Smooth muscle cell of the brain vasculature (primary cell): ENCODE measurements around the gene EYA3.

ENCODE experiments used
- DNase-seq: peaks from one replicate; pipeline ENCODE4 v3.0.0-alpha.2; 2012; ENCODE audit warnings: low read depth, low spot score

The EYA3 gene, protein sequence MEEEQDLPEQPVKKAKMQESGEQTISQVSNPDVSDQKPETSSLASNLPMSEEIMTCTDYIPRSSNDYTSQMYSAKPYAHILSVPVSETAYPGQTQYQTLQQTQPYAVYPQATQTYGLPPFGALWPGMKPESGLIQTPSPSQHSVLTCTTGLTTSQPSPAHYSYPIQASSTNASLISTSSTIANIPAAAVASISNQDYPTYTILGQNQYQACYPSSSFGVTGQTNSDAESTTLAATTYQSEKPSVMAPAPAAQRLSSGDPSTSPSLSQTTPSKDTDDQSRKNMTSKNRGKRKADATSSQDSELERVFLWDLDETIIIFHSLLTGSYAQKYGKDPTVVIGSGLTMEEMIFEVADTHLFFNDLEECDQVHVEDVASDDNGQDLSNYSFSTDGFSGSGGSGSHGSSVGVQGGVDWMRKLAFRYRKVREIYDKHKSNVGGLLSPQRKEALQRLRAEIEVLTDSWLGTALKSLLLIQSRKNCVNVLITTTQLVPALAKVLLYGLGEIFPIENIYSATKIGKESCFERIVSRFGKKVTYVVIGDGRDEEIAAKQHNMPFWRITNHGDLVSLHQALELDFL

DNA sequence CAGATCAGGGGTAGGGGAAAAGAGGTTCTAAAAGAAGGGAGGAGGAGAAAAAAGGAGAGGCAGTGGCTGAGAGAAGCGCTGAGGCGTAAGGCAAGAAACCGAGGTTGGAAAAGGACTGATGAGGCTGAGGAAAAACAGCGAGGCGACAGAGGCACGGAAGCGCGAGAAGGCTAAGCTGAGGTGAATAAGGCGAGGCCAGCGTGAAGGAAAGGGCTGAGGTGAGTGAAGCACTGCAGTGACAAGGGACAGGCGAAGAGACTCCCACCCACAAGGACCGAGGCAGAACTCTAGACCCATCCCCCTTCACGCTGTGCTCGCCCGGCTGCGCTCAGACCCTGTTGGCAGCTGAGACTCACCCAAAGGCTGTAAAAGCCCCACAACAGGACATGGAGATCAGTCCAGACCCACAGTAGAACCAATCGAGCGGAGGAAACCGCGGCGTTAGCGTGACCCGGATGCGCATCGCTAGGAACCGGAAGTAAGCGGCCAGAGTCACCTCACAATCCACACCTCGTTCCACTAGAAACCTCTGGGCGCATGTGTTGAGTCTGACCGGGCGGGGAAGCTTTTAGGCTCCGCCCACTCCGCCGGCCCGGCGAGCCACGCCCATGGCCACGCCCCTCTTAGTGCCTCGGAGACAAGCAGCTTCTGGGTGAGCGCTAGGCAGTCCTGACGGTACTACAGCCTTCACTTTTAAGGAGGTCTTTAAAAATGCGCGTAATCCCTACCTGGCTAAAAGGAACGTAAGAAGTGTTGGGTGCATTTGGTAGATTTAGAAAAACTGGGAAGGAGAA lies at the start of gene EYA3:
Gene EYA3, minus strand, starts transcription at position 443 of the 794 bp plus-strand sequence. CDS start 30,584 bp downstream, outside the sequence.
- DNase-seq: peak; percentile 94

DNA sequence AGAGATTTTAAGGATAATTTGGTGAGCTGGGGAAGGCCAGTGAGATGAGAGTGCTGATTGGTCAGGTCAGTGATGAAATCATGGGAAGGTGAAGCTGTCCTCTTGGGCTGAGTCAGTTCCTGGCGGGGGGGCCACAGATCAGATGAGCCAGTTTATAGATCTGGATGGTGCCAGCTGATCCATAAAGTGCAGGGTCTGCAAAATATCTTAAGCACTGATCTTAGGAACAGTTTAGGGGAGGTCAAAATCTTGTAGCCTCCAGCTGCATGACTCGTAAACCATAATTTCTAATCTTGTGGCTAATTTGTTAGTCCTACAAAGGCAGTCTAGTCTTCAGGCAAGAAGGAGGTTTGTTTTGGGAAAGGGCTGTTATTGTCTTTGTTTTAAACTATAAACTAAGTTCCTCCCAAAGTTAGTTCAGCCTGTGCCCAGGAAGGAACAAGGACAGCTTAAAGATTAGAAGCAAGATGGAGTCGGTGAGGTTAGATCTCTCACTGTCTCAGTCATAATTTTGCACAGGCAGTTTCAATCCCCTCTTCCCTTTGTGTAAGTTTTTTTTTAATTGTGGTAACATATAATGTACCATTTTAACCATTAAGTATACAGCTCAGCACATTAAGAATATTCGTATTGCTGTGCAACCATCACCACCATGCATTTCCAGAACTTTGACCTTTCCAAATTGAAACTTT lies 48.7 kb upstream of the EYA3 start:
- no peak for DNase-seq

DNA sequence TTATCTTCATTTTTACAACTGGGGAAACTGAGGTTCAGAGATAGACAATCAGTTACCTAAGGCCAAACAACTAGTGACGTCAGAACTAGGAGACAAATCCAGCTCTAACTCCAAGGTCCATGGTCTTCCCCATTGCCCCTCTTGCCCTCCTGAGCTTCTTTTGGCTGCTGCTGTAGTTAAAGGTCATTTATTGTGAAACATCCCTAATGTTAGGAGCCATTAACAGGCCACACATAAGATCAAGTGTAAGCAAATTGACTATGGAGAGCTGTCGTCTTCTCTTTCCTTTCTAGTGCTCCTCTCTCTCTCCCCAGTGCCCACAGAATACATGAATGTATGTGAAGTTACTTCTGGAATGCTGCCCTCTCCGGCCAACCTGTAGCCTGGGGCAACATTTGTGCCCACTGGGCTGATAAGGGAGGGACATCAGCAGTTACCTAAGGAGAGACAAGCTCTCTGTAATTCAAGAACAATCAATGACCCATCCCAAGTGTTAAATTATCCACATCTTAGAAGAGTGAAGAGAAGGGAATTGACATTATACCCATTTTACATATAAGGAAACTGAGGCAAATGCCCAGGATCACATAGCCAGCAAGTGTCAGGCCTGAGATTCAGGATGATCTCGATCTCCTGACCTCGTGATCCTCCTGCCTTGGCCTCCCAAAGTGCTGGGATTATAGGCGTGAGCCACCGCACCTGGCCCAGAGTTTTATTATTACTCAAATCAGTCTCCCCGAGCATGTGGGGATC lies 47.9 kb upstream of the EYA3 start:
- no peak for DNase-seq

DNA sequence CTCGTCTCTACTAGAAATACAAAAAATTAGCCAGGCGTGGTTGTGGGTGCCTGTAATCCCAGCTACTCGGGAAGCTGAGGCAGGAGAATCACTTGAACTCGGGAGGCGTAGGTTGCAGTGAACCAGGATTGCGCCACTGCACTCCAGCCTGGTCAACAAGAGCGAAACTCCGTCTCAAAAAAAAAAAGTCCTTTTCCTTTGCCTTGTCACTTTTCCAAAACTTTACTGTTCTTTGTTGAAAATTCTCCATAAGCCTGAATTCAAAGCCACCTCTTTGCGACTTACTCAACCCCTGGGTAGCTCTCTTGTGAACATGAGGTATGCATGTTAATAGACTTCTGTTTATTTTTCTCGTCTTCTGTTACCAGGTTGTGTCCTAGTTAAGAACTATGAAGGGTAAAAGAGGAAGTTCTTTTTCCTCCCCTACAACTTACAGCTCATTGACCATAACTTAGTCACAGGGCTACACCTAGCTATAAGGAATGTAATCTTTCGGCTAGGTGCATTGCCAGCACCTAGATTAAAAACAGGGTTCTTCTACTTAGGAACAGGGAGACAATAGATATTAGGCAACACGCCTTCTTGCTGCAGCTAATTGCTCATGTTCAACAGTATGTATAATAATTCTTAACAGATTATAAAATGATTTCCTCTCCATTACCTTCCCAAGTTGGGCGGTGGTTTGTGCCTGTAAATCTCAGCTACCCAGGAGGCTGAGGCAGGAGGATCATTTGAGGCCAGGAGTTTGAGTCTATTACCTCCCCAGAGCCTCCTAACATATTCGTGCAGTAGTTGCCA lies 47.2 kb upstream of the EYA3 start:
- no peak for DNase-seq

DNA sequence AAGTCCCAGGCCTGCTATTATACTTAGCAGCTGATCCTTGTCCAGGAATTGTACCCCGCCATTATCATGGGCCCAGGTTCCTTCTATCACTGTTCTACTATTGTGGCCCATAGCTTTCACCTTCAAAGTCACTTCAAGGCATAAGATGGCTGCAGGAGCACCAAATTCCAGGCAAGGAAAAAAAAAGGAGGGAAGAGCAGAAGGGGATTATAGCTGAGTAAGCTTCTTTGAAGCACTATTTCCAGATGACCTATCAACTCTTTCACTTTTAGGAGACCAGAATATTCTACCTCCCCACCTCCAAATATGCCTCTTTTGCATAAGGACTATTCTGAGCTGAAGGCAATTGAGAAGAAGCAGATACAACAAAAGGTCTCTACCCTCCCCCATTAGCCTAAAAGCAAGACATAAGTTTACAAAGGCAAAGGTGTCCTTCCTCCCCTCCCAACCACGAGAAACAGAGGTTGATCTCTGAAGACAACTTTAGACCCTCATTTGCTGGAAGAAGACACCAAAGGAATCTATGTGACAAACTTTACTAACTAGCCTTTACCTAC lies 46.3 kb upstream of the EYA3 start:
- no peak for DNase-seq

DNA sequence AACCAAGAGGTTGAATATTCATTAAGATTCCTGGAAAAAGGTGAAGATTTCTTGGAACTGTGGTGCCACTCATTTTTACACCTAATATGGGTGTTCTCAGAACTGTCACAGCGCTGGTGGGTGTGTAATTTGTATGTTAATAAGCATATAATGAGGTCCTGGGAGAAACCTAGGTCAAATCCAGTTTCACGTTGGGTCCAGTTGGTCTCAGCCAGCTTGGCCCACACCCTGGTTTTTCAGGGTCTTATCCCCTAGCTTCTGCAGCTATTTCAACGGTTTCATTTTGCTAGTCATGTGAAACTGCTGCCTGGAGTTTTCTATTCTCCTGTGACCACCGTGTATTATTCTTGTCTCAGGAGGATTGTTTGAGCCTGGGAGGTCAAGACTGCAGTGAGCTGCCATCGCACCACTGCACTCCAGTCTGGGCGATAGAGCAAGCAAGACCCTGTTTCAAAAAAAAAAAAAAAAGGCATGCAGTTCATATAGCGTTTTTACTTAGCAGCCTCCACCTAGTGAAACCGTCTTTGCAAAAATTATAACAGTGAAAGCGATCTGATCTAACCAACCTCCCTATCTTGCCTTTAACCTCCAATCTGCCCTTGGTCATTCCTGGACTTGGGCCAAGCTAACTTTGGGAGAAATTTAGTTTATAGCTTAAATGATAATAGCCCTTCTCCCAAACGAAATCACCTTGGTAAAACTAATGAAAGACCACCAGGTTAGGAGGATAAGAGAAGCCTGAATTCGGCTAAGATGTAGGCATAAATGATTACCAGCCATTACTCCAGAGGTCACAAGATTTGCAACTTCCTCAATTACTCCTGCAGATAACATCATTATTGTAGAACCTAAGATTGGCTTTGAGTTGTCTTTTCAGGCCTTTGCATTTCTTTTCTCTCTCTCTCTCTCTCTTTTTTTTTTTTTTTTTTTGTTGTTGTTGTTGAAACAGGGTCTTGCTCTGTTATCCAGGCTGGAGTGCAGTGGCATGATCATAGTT lies 44.1 kb upstream of the EYA3 start:
- no peak for DNase-seq

DNA sequence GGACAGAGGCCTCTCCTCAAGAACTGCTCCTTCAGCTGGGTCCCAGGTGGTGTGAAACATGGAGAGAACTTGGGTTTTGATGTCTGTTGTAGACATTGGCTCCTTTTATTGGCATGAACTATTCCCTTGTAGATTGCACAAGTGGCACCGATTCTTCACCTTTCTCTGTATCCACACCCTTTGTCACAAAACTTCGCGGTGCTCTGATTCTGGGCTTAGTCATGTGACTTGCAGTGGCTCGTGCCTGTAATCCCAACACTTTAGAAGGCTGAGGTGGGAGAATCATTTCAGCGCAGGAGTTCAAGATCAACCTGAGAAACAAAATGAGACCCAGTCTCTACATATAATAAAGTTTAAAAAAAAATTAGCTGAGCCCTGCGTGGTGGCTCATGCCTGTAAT lies 42.5 kb upstream of the EYA3 start:
- DNase-seq: no peak

DNA sequence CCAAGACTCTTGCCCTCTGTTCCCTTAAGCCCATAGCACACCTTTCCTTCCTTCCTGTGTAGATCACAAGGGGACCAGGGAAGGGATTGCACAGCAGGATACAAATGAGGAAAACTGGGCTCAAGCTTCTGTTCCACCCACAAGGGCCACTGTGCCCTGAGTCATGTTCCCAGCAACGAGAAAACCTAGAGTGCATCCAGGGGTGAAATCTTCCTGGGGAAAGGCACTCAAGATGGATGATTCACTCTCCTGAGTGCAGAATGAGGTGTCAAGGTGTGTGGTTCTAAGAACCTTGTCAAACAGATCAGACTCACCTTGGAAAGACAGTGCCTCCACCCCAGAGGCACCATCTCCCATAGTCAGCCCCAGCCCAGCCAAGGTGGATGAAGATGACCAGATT lies 40.7 kb upstream of the EYA3 start:
- no peak for DNase-seq

DNA sequence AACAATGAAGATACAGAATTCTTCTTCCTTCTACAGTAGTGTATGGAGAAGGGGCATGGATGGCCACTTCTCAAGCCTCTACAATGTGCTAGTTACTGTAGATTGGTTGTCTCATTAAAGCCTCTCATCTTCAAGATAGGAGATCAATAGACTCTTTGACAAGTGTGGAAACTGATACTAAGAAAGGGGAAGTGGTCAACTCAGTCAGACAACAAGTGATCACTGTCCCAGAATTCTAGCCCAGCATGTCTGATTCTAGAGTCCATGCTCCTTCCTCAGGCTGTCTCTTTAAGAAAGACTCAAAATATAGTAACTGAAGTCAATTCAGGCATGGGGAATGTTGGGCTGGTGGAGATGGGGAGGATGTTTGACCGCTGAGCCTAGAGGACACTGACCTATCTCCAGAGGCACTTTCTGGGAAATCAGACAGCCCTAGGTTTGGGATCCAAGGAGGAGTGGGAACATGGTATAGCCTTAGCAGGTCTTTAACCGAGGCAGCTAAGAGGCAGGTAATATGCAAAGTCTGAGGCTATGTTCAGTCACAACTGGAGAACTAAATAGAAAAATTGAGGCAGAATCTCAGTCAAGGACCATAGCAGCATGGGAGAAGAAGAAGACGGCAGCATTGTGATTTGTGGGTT lies 39.3 kb upstream of the EYA3 start:
- DNase-seq: no peak

DNA sequence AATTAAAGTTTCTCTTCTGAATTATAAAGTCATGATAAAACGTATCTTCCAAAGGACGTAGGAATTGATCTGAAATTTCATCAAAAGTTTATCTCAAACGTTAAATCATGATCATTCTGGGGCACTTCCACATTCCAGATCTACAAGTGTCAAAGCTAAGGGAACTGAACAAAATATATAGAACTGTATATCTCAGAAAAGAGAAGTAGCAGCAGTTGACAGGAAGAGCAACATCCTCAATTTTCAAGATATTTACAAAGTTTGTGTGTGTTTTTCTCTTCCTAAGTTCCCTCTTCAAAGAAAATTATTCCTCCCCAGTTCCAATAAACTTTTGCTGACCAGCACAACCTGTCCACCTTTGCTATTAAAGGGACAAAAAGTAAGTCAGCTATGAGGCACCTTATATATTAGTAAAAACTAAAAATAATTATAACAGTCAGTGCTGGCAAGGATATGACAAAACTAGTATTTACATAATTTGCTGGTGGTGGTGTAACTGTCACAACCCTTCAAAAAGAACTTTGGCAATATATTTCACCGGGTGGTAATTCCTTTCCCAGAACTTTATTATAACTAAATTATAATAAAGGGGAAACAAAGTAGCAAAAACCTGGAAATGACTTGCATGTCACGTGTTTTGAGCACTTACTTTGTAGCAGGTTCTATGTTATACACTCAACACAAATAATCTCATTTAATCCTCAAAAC lies 38.5 kb upstream of the EYA3 start:
- no peak for DNase-seq

DNA sequence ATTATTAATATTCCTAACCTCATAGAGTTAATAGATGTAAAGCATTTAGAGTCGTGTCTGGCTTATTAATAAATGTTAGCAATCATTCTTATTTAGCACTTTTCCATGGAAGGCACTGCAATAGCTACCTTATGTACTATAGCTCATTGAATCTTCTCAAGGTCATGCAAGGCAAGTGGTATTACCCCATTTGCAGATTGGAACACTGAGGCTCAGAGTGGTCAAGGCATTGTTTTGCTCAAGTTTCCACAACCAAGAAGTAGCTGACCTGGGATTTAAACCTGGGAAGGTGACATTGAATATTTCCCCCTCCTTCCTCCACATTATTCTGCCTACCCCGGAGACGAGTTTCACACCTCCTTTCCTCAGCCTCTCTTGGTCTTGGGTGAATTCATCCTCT lies 37.8 kb upstream of the EYA3 start:
- no peak for DNase-seq

DNA sequence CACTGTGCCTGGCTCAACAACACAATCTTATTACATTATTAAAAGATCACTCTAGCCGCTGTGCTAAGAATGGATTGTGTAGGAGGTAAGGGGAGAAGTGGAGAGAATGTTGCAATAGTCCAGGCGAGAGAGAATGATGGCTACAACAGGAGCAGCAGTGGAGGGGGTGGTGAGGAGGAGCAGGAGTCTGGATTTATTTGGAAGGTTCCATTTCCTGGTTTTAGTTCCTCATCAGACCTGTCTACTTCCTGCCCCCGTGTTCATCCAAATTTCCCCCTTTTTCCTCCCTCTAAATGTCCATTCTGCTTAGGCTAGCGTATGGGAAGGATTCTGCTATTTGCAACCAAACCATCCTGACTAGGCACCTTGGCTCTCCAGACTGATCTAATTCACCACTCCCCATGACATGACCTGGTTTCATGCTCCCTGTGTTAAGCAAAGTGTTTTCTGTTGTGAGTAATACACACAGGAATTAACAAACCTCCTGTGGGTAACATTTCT lies 35.1 kb upstream of the EYA3 start:
- no peak for DNase-seq

DNA sequence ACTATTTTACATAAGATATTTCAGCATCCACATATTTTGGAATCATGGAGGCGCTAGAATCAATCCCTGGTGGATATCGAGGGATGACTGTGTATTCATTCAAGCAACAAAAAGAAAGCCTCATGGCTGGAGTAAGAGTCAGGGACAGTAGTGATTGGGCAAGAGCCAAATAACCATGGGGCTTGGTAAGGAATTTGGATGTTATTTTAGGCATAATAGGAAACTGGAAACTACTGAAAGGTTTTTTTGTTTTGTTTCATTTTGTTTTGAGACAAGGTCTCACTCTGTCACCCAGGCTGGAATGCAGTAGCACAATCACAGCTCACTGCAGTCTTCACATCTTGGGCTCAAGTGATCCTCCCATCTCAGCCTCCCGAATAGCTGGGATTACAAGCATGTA lies 33.8 kb upstream of the EYA3 start:
- DNase-seq: no peak

DNA sequence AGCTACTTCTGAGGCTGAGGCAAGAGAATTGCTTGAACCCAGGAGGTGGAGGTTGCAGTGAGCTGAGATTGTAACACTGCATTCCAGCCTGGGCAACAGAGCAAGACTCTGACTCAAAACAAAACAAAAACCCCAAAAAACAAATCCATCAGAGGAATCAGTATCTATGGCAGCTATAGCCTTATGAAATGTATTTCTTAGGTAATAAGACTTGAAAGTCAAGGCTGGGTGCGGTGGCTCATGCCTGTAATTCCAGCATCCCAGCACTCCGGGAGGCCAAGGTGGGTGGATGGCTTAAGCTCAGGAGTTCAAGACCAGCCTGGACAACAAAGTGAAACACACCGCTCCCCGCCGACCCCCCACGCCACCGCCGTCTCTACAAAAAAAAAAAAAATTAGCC lies 31.1 kb upstream of the EYA3 start:
- no peak for DNase-seq

DNA sequence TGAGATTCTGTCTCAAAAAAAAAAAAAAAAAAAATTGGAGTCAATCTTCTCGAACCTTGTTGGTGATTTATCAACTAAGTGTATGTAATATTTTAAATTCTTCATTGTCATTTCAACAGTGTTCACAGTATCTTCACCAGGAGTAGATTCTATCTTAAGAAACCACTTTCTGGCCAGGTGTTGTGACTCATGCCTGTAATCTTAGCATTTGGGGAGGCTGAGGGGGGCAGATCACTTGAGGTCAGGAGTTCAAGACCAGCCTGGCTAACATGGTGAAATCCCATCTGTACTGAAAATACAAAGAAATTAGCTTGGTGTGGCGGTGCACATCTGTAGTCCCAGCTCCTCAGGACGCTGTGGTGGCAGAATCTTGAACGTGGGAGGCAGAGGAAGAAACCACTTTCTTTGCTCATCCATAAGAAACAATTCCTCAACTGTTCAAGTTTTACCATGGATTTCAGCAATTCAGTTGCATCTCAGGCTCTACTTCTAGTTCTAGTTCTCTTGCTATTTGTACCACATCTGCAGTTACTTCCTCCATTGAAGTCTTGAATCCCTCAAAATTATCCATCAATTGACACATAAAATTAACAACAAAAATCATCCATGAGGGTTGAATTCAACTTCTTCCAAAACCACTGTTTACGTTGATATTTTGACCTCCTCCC lies 30.4 kb upstream of the EYA3 start:
- DNase-seq: no peak

DNA sequence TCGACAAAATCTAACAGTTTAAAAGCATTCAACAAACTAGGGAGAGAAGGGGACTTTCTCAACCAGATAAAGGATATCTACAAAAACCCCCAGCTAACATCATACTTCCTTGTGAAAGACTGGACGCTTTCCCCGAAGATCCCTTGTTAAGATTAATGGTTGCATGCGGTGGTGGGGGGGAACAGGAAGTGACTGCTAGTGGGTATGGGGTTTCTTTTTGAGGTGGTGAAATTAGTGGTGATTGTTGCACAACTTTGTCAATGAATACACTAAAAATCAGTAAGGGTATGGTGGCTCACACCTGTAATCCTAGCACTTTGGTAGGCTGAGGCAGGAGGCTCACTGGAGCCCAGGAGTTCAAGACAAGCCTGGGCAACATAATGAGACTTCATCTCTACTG lies 26.9 kb upstream of the EYA3 start:
- no peak for DNase-seq

DNA sequence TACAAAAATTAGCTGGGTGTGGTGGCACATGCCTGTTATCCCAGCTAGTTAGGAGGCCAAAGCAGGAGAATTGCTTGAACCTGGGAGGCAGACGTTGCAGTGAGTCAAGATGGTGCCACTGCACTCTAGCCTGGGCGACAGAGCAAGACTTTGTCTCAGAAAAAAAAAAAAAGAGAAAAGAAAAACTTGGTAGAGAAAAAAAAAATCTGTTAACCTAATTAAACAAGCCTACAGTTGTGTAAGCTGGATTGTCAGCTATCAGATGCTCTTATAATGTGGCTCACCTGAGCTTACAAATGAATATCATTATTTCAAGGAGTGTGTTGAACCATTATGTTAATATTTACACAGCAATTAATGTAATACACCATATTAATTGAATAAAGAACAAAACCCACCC lies 26.4 kb upstream of the EYA3 start:
- DNase-seq: no peak
